Panc1 (cell line): ENCODE results near the gene KIF4B. TPM values are rescaled to one million over a fixed set of nuclear protein-coding genes. Genes with fewer than 3 reads are reported as not detected.

Experiments
- ATAC-seq: fragments of 200-7000 bp; cut with Tn5 transposase; 2 replicates; pipeline ENCODE4 v1.9.1; 2020; ENCODE audit warnings: mild to moderate bottlenecking, moderate library complexity
- BruUV-seq: library from RNA; stranded (reverse); fragments of 400-500 nt; replicated peaks from 2 replicates; lab custom pipeline; 2021; lab: Mats Ljungman, UMichigan
- CTCF ChIA-PET: fragments of 300-600 bp; sonication (Branson Sonifier 250); formaldehyde crosslinking; loops from one replicate; lab custom pipeline; 2022; ENCODE audit warnings: antibody characterized with exemption; lab: Charles Lee
- POLR2A ChIA-PET: fragments of 300-600 bp; sonication (Branson Sonifier 250); formaldehyde crosslinking; loops from one replicate; lab custom pipeline; 2022; ENCODE audit warnings: antibody characterized with exemption; lab: Charles Lee
- DNase-seq: peaks from one replicate; pipeline ENCODE4 v3.0.0-alpha.2; 2010; ENCODE audit warnings: low read depth, low spot score
- H3K27ac ChIP-seq: 2 replicates; pipeline ENCODE4 v1.5.1; 2011; ENCODE audit warnings: mild to moderate bottlenecking, low read length, inconsistent platforms
- H3K27me3 ChIP-seq: fragments of 200-500 bp; sonication (Bioruptor generic); 2 replicates; pipeline ENCODE4 v1.6.0; 2014; ENCODE audit warnings: low read length, inconsistent platforms; ENCODE audit not compliant: control insufficient read depth, insufficient read depth
- H3K36me3 ChIP-seq: fragments of 200-500 bp; sonication (Bioruptor generic); 2 replicates; pipeline ENCODE4 v1.5.1; 2014; ENCODE audit warnings: inconsistent platforms, mild to moderate bottlenecking, low read length, moderate library complexity; ENCODE audit not compliant: control insufficient read depth, insufficient read depth
- H3K4me1 ChIP-seq: 2 replicates; pipeline ENCODE4 v1.5.1; 2011; ENCODE audit warnings: inconsistent platforms, mild to moderate bottlenecking, low read length, moderate library complexity; ENCODE audit not compliant: control insufficient read depth, insufficient read depth
- H3K4me3 ChIP-seq, 2 experiments: 2 replicates each; pipeline ENCODE4 v1.5.1; 2011 to 2012; ENCODE audit warnings: low read depth in 2 of 2, low read length in 2 of 2, mild to moderate bottlenecking in 2 of 2, inconsistent platforms in 1 of 2, moderate library complexity in 1 of 2
- H3K9me3 ChIP-seq: fragments of 200-500 bp; sonication (Bioruptor generic); 2 replicates; pipeline ENCODE4 v1.5.1; 2014; ENCODE audit warnings: low read depth, mild to moderate bottlenecking, inconsistent platforms, low read length, moderate library complexity; ENCODE audit not compliant: control insufficient read depth, insufficient read depth
- CTCF ChIP-seq: fragments of 450-650 bp; IDR thresholded peaks from 2 replicates; pipeline ENCODE4 v1.5.1; 2017; ENCODE audit warnings: mild to moderate bottlenecking
- POLR2AphosphoS5 ChIP-seq: IDR thresholded peaks from 2 replicates; pipeline ENCODE4 v1.6.1; 2012; ENCODE audit warnings: mild to moderate bottlenecking, low read depth, low read length, moderate library complexity
- REST ChIP-seq, 2 experiments: IDR thresholded peaks; 2 replicates each; pipeline ENCODE4 v1.6.1; 2011 to 2012; ENCODE audit warnings: low read depth in 2 of 2, control low read depth in 1 of 2, low read length in 1 of 2, mild to moderate bottlenecking in 1 of 2, moderate library complexity in 1 of 2; ENCODE audit not compliant: insufficient read depth in 1 of 2
- SIN3A ChIP-seq: IDR thresholded peaks from 2 replicates; pipeline ENCODE4 v1.6.1; 2012; ENCODE audit warnings: low read depth, mild to moderate bottlenecking, low read length, moderate library complexity, borderline replicate concordance; ENCODE audit not compliant: insufficient read depth
- TCF7L2 ChIP-seq: IDR thresholded peaks from 2 replicates; pipeline ENCODE4 v1.6.1; 2011; ENCODE audit warnings: mild to moderate bottlenecking, low read depth, low read length, inconsistent platforms
- in situ Hi-C: cut with HindIII; loops from 2 replicates; pipeline ENCODE4 v1.10.0; 2016; ENCODE audit warnings: low sequenced_read_pairs, low pct_unique_long_range_greater_than_20kb
- intact Hi-C: fragments of 100-400 bp; cut with micrococcal nuclease; formaldehyde crosslinking; loops from one replicate; pipeline ENCODE4 v1.10.0; 2022; ENCODE audit not compliant: unreplicated experiment
- total RNA-seq: library from RNA; stranded (reverse); gene quantifications from one replicate; pipeline ENCODE4 v1.2.1, GENCODE V29; 2021; ENCODE audit not compliant: unreplicated experiment

KIF4B gene
- total RNA-seq, 1 experiment from 2014 or later = 0.10 TPM

DNA sequence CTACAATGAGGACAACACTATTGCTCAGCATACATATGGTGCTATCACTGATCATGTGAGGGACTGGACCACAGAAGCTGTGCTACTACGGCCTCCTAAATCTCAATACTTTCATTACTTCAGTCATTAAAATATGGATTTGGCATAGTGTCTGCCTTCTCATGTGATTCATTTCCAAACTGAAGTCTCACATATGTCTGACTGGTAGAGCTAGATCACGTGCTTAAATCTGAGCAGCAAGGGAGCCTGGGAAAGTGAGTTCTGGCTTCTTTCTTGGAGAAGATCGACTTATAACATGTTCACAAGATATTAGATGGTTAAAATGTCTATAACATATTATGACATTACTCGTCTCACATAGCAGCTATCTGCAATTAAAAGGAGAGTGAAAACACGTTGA is 8.3 kb downstream of the KIF4B start:
- no peaks in the 10 kb centered on the region for H3K4me1 ChIP-seq
- peaks cover 2% of the 10 kb centered on the region; the same call in 1 of the 2 replicates for H3K27me3 ChIP-seq
- H3K27ac ChIP-seq = no peak overlapping the region
- intact Hi-C loops (no loop called here), in situ Hi-C loops (no loop called here)
- H3K36me3 ChIP-seq = no peaks in the 10 kb centered on the region
- no peaks in the 10 kb centered on the region for H3K9me3 ChIP-seq
- ChIA-PET CTCF (no interaction called here), POLR2A (no interaction called here)
- BruUV-seq = no TSS peak
- DNase-seq (no peak), ATAC-seq (no peak)
- TF ChIP-seq POLR2AphosphoS5 = no peak
- H3K4me3 ChIP-seq = no peak overlapping the region

GRCh38 chr5:155023320-155023719 is 9.8 kb downstream of the KIF4B start:
- BruUV-seq = no TSS peak
- Histone ChIP-seq H3K4me3 (no peak overlapping the region), H3K27me3 (peaks cover 2% of the 10 kb centered on the region; the same call in 1 of the 2 replicates), H3K27ac (no peak overlapping the region), H3K4me1 (no peaks in the 10 kb centered on the region), H3K36me3 (no peaks in the 10 kb centered on the region), H3K9me3 (no peaks in the 10 kb centered on the region)
- DNase-seq = no peak
- POLR2A ChIA-PET = no interaction called here
- in situ Hi-C loops (no loop called here), intact Hi-C loops (no loop called here)
- no peak for ATAC-seq
- TF ChIP-seq REST (IDR thresholded peaks at IDR 0.05; ENCODE audit: insufficient read depth in 1 of 2, low read depth in 2 of 2, low read length in 1 of 2) = no peak
- no peak for TF ChIP-seq POLR2AphosphoS5
- TF ChIP-seq CTCF = no peak
- TF ChIP-seq SIN3A = no peak
- TF ChIP-seq TCF7L2 = no peak
- CTCF ChIA-PET = no interaction called here

DNA sequence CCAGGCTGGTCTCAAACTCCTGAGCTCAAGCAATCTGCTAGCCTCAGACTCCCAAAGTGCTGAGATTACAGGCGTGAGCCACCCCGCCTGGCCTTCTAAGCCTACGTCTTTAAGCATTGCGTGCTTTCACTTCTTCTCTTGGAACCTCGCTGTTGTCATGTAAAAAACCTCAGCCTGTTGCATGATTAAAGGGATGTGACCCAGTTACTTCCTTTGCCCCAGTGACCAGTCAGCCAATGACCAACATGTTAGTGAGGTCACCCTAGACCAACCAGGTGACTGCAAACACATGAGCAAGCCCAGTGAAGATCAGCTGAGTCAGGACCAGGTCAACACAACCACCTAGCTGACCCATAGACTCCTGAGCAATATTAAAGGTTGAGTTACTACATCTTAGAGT is 10.5 kb downstream of the KIF4B start:
- ChIA-PET POLR2A (no interaction called here), CTCF (interaction anchor here (0.7 kb wide), 1 partner anchor 376 kb away, joined by 4 read pairs; no protein-coding TSS in a partner anchor)
- peaks cover 2% of the 10 kb centered on the region; the same call in 1 of the 2 replicates for H3K27me3 ChIP-seq
- no peak for TF ChIP-seq REST (IDR thresholded peaks at IDR 0.05; ENCODE audit: insufficient read depth in 1 of 2, low read depth in 2 of 2, low read length in 1 of 2)
- no peak for TF ChIP-seq SIN3A
- no peak for TF ChIP-seq CTCF
- TF ChIP-seq POLR2AphosphoS5 = no peak
- TF ChIP-seq TCF7L2 = no peak
- no TSS peak for BruUV-seq
- H3K4me1 ChIP-seq = no peaks in the 10 kb centered on the region
- intact Hi-C loops (no loop called here), in situ Hi-C loops (no loop called here)
- H3K9me3 ChIP-seq = no peaks in the 10 kb centered on the region
- DNase-seq = no peak
- no peak for ATAC-seq
- no peak overlapping the region for H3K4me3 ChIP-seq
- no peaks in the 10 kb centered on the region for H3K36me3 ChIP-seq
- no peak overlapping the region for H3K27ac ChIP-seq
